ENCODE measurements around the gene USP31.

GRCh38 chr16:23072084-23072599, 77.1 kb downstream of the USP31 start:
- TF ChIP-seq CTCF (IDR thresholded peaks at IDR 0.05) (no peak), POLR2A (IDR thresholded peaks at IDR 0.05) (no peak), POLR2AphosphoS5 (IDR thresholded peaks at IDR 0.05; ENCODE audit: insufficient read depth in 1 of 2, low read depth in 1 of 2) (peak in 1 of 2 donors; percentile 35)

Data from vagina (tissue), 2 donors.